Measurements from ENCODE around the gene AUNIP. TPM values are rescaled to one million over a fixed set of nuclear protein-coding genes. Genes with fewer than 3 reads are reported as not detected.
A peak's percentile ranks its signal among the peaks of the same experiment; 100 is the strongest.
"Not testable (repeated sequence)": the region's sequence is repeated elsewhere in the genome, so short reads cannot be mapped to it uniquely, and the experiment has no call there.

The AUNIP gene
- total RNA-seq, 1 donor from 2014 or later: 0.89 TPM

- DNase-seq (ENCODE audit: low read depth): no peak
These were observed 7.0 kb upstream of the AUNIP start for GRCh38 chr1:25866288-25866687.

- DNase-seq (ENCODE audit: low read depth): no peak
These were observed 5.2 kb upstream of the AUNIP start for GRCh38 chr1:25864434-25864833.

DNA sequence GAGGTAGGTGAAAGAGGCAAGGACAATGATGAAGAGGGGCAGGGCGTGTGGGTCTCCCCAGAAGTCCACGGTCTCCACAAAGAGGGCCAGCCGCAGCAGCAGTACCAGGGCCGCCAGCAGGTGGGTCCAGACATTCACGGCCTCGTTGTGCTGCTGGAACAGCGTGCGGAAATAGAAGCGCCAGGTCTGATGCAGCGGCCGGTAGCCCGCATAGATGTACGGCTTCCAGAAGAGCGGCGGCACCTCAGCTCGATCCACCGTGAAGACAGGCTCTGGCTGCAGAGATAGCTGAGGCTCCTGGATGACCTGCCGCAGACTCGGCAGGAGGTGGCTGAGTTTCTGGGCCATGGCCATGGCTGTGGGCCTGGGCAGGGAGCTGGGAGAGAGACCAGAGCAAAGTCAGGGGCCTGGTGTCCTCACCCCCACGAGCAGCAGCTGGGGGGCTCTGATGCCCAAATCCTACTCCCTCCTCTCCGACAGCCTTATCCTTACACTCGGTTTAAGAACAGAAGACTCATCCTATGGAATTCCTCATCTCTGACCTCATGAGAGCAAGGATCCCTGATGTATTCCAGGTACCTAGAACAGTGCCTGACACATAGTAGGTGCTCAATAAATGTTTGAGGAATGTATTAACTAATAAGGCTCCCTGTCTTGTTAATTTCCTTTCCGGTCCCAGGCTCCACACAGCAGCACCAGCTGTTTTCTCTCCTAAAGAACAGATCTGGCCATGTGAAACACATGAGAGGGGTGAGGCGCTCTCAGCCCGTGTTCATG is 4.4 kb upstream of the AUNIP start:
- DNase-seq (ENCODE audit: low read depth): no peak

DNA sequence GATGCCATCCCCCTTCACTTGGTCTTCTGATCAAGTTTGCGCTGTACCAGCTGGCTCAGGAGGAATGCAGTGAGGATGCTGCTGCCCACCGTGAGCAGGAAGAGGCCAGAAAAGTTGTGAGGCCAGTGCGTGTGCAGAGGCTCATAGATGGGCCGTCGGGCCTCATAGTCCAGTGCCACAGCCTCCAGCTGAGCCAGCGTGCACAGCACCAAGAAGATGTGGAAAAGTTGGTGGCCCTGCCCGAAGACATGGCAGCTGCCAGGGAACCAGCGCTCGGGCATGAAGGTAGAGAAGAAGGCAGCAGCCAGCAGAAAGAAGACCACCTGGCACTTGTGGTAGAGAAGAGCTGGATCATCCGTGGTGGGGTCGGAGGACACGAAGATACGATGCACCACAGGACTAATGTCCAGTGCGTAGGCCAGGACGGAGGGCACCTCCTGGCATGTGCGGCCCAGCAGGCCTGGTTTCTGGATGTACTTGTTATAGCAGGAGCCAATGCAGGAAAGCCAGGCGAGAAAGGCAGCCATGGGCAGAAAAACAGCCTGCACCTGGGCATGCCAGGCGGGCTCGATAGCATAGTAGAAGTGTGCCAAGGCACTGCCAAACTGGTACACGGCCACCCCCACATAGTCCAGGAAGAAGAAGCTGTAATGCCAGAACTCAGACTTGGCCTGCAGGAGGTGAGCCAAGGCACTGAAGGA is 3.7 kb upstream of the AUNIP start:
- no peak for DNase-seq (ENCODE audit: low read depth)

DNA sequence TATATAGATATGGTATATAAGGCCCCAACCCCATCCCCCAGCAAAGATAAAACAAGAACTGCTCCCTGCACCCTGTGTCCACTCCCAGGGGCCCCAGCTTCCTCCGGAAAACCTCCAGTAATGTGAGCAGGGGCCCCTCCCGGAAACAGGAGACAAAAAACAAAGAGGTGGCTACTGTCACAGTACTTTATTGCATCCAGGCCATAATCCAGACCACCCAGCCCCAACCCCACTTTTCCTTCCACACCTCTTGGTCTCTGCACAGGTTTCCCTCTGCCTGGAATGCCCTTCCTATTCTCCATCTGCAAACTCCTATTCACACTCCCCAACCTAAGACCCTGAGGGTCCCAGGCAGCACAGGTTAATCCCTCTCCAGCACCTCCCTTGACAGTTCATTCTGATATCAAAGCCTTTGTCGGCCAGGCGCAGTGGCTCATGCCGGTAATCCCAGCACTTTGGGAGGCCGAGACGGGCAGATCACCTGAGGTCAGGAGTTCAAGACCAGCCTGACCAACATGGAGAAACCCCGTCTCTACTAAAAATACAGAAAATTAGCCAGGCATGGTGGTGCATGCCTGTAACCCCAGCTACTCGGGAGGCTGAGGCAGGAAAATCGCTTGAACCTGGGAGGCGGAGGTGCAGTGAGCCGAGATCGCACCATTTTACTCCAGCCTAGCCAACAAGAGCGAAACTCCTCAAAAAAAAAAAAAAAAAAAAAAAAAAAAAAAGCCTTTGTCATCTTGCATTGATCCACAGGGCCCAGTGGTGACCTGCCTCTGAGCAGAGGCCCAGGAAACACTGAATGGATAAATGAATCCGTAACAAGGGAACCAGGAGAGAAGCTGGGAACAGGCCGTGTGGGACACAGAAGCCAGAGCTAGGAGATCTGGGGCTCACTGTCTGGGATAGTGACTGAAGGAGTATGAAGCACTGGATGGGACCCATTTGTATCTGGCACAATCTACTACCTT is 2.3 kb upstream of the AUNIP start:
- no peak for DNase-seq (ENCODE audit: low read depth)

DNA sequence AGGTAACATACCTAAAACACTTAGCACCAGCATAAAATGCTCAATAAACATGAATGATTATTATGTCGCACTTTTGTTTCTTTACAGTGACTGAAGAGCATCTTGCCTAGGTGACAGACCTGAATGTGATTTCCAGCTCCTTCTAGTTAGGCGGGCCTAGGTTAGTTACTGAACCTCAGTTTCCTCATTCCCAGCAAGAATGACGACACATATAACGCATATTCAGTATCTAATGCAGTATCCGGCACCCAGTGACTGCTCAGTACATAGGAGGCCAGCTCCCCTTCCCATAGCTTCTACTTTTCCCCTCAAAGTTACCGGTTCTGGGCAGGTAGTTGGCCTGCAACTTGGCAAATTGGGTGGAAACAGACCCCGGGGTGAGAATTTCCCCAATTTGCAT is 763 bp downstream of the AUNIP start:
- no peak for DNase-seq (ENCODE audit: low read depth)

DNA sequence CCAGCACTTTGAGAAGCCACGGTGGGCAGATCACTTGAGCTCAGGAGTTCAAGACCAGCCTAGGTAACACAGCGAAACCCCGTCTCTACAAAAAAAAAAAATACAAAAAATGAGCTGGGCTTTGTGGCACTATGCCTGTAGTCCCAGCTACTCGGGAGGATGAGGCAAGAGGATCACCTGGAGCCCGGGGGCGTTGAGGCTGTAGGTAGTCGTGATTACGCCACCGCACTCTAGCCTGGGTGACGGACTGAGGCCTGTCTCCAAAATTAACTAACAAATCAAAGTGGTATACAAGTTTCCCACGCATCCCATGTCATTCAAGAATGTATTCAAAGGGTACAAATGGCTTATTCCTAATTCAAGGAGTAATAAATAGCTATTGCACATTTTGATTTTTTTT is 2.4 kb downstream of the AUNIP start:
- DNase-seq (ENCODE audit: low read depth): no peak

- no peak for DNase-seq (ENCODE audit: low read depth)
These were observed 4.7 kb downstream of the AUNIP start for GRCh38 chr1:25854554-25854953.

GRCh38 chr1:25848531-25848930 is 10.7 kb downstream of the AUNIP start:
- no peak for DNase-seq (ENCODE audit: low read depth)

DNA sequence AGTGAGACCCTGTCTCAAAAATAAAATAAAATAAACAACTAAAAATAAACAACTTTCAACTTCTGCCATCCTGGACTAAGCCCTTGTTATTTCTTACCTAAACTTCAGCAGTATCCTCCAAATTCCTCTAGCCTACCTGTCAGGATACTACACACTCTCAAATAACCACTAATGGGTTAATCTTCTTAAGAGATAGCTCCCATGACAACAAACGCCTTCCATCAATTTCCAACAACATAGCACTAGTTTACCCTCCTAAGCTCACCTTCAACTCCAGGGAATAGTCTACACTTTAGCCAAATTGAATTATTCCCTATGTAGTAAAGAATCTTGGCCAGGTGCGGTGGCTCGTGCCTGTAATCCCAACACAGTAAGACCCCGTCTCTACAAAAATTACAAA is 11.3 kb downstream of the AUNIP start:
- DNase-seq (ENCODE audit: low read depth): no peak

GRCh38 chr1:25845664-25846063 is 13.6 kb downstream of the AUNIP start:
- DNase-seq (ENCODE audit: low read depth): no peak

DNA sequence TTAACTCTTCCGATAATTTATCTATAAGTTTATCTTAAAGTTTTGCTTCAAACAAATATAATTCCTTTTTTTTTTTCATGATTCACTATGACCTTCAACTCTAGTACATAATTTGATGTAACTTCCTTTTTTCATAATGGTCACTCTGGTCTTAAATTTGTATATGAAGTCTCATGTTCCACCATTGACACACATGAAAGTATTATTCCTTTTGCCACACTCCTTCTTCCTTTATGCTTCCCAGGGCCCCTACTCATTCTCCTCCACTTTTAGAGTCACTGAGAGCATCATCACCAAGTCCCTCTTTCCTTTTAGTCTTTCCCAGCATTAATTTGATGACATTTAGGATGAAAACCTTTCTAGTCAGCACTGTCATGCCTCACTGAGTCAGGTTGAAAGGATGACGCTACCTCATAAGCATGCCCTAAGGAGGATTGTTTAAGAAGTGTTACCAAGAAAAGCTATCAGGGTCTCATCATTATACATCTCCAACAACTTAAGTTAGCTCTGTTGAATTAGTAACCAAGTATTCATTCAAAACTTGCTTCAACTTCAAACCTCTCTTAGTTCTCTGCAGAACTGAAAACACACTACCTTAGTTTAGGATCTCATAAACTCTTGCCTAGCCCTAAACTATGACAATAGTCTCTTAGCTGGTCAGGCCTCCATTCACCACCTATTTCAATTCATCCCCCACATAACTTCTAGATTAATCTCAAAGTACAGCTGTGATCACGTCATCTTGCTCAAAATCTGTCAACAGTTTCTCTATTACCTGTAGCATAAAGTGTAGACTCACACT is 14.5 kb downstream of the AUNIP start:
- DNase-seq (ENCODE audit: low read depth): peak; percentile 73

DNA sequence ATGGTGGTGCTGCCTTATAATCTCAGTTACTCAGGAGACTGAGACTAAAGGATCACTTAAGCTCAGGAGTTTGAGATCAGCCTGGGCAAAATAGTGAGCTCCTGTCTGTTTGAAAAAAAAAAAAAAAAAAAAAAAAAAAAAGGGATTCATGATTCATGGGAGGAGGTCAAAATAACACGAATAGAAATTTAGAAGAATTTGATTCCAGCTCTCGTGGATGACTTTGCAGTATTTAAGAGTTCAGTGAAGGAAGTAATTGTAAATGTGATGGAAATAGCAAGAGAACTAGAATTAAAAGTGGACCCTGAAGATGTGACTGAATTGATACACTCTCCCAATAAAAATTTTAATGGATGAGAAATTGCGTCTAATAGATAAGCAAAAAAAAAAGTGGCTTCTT is 15.8 kb downstream of the AUNIP start:
- DNase-seq (ENCODE audit: low read depth): no peak

- DNase-seq (ENCODE audit: low read depth): not testable (repeated sequence)
These were observed 19.4 kb downstream of the AUNIP start for GRCh38 chr1:25839808-25840207.

DNA sequence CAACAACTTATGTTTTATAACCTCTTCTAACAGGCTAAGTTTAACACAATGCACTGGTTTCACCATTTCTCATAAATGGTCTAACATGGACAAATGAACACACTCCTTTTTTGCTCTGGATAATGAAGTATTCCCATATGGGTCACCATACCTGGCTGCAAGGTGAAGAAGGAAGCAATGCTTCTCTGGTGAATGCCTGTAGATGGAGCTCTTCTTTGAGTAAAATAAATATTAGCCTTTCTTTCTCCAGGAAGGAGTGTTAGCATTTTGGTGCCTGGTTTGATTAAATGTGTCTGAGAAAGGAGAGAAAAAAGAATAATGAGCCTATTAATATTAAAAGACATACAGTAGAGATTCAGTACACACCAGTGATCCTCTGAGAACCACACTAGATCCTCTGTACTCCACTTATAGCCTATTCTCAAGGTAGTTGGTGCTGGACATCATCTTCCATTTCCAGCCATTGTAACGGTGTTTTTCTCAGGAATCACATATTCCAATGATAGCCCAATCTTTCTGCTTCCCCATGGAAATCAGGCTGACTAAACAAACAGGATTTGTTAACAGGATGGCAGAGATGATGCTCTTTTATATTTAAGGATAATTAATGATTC is 21.9 kb downstream of the AUNIP start:
- DNase-seq (ENCODE audit: low read depth): peak; percentile 59

- no peak for DNase-seq (ENCODE audit: low read depth)
These were observed 22.6 kb downstream of the AUNIP start for GRCh38 chr1:25836695-25837094.

DNA sequence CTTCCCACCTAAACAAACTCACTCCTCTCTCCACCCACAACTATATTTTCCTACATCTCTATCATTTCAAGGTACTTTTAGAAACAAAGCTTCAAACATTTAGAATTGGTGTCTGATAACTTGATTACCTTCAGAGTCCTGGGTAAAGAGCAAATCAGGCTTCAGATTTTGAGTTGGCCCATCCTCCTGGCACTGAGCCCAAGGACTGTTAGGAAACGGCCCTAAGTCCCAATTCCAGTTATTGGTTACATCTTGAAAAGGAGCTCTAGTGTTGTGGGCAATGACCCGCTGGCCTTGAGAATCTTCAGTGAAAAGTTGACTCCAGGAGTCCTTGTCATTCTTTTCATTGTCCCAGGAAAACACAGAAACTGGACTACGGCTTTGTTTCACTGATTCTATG is 24.4 kb downstream of the AUNIP start:
- no peak for DNase-seq (ENCODE audit: low read depth)

DNA sequence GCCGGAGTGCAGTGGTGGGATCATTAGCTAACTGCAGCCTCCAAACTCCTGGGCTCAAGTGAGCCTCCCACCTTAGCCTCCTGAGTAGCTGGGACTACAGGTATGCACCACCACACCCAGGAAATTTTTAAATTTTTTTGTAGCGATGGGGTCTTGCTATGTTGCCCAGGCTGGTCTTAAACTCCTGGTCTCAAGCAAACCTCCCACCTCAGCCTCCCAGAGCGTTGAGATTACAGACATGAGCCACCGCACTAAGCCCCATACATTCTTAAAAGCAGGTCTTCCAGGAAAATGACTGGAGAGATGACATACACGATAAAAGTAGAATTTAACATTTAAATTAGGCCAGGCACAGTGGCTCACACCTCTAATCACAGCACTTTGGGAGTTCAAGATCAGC is 26.1 kb downstream of the AUNIP start:
- DNase-seq (ENCODE audit: low read depth): no peak

GRCh38 chr1:25832336-25833037 is 26.8 kb downstream of the AUNIP start:
- DNase-seq (ENCODE audit: low read depth): no peak

DNA sequence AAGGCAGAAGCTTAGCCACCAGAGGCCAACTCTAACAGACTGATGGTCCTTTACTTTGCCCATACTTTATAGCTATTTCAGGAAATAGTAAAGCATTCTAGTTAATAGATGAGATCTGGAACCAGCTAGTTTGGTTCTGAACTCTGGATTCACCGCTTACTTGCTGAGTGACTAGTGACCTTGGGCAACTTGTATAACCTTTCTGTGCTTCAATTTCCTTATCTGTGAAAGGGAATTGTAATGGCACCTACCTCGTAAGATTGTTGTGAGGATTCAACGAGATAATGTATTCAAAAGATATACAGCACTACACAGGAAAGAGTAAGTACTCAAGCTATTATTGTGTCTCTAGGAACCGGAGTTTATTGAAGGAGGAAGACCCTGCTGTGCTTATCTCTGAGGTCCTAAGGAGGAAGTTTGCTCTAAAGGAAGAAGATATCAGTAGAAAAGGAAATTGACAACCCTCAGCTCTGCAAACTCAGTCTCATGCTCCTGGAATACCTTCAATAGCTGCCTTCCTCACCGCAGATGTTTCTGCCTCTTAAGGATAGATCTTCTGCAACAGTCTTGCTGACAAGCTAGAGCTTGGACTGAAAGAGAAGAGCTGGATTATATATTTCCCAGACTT is 27.6 kb downstream of the AUNIP start:
- DNase-seq (ENCODE audit: low read depth): no peak

All from renal cortical epithelial cell (primary cell).